ENCODE results near the gene PALLD.

Gene PALLD

DNA sequence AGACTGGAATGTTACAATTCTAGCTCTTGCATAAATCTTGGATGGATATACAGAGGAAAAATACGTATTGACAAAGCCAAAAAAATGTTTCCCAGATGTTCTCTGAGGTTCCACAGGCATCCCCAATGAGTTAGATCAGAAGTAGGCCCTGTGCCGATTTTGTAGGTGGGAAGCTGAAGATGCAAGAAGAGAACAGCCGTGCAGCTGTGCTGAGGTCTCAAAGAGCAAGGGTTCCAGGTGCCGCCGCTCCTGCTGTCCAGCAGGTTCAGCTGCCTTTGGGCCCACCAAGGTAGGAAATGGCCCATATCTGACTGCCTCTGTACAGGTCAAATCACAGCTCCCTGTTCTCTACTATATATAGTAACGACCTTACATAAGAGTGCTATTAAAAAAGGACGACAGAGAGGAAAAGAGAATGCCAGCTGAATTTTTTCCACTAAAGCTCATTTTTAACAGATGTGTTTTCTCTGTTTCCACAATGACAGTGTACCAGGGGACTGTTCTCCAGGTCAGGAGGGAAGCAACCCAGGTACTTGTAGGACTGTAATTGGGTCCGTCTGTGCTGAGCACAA is 357.6 kb downstream of the PALLD start:
- Histone ChIP-seq H3K27ac (no peak overlapping the region), H3K9me3 (ENCODE audit: low read depth, low read length) (no peaks in the 10 kb centered on the region), H3K4me3 (no peak overlapping the region), H3K9ac (ENCODE audit: insufficient read length) (no peak overlapping the region), H3K36me3 (ENCODE audit: insufficient read depth, low read length) (no peaks in the 10 kb centered on the region)
- TF ChIP-seq POLR2AphosphoS5 (IDR thresholded peaks at IDR 0.05; ENCODE audit: borderline replicate concordance, low read depth, low read length) = no peak
- TF ChIP-seq FOXP2 (optimal IDR thresholded peaks at IDR 0.05; ENCODE audit: control extremely low read depth, extremely low read length, insufficient read depth) = no peak
- TF ChIP-seq EZH2 (IDR thresholded peaks at IDR 0.05) = no peak
- no peak for DNase-seq (ENCODE audit: low read depth, low spot score)

DNA sequence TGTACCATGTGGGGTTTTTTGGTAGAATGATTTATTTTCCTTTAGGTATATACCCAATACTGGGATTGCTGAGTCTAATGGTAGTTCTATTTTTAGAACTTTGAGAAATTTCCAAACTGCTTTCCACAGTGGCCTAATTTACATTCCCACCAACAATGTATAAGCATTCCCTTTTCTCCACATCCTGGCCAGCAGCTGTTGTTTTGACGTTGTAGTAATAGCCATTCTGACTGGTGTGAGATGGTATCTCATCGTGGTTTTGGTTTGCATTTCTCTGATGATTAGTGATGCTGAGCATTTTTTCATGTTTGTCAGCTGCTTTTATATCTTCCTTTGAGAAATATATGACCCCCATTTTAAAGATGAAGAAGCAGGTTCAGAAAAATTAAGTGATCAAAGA is 359.5 kb downstream of the PALLD start:
- H3K36me3 ChIP-seq (ENCODE audit: insufficient read depth, low read length) = no peaks in the 10 kb centered on the region

DNA sequence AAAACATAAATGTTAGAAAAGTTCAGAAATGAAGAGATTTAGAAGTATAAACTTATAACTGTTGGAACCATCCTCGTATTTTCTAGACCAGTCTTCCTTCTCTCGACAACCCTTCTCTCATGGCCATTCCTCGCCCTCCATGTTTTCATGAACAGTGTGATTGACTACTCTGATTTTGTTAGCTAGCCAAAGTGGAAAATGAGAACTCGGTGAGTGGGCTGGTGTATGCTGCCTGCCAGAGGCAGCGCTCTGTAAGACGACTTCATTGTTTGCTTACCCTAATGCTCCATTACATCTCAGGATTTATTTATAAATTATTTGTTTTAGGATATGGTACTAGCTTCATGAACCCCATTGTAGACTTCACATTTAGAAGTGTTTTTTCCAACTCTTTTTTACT is 360.2 kb downstream of the PALLD start:
- H3K4me3 ChIP-seq = no peak overlapping the region
- H3K27ac ChIP-seq = no peak overlapping the region
- TF ChIP-seq FOXP2 (optimal IDR thresholded peaks at IDR 0.05; ENCODE audit: control extremely low read depth, extremely low read length, insufficient read depth) = no peak
- TF ChIP-seq POLR2AphosphoS5 (IDR thresholded peaks at IDR 0.05; ENCODE audit: borderline replicate concordance, low read depth, low read length) = no peak
- TF ChIP-seq EZH2 (IDR thresholded peaks at IDR 0.05) = no peak
- H3K9me3 ChIP-seq (ENCODE audit: low read depth, low read length) = no peaks in the 10 kb centered on the region
- no peaks in the 10 kb centered on the region for H3K36me3 ChIP-seq (ENCODE audit: insufficient read depth, low read length)
- no peak for DNase-seq (ENCODE audit: low read depth, low spot score)
- no peak overlapping the region for H3K9ac ChIP-seq (ENCODE audit: insufficient read length)

More for the DNA sequence above, 359.5 kb downstream of the PALLD start:
- Histone ChIP-seq H3K4me3 (no peak overlapping the region), H3K9me3 (ENCODE audit: low read depth, low read length) (no peaks in the 10 kb centered on the region), H3K9ac (ENCODE audit: insufficient read length) (no peak overlapping the region), H3K27ac (no peak overlapping the region)
- no peak for DNase-seq (ENCODE audit: low read depth, low spot score)
- TF ChIP-seq POLR2AphosphoS5 (IDR thresholded peaks at IDR 0.05; ENCODE audit: borderline replicate concordance, low read depth, low read length) (no peak), FOXP2 (optimal IDR thresholded peaks at IDR 0.05; ENCODE audit: control extremely low read depth, extremely low read length, insufficient read depth) (no peak), EZH2 (IDR thresholded peaks at IDR 0.05) (no peak)

DNA sequence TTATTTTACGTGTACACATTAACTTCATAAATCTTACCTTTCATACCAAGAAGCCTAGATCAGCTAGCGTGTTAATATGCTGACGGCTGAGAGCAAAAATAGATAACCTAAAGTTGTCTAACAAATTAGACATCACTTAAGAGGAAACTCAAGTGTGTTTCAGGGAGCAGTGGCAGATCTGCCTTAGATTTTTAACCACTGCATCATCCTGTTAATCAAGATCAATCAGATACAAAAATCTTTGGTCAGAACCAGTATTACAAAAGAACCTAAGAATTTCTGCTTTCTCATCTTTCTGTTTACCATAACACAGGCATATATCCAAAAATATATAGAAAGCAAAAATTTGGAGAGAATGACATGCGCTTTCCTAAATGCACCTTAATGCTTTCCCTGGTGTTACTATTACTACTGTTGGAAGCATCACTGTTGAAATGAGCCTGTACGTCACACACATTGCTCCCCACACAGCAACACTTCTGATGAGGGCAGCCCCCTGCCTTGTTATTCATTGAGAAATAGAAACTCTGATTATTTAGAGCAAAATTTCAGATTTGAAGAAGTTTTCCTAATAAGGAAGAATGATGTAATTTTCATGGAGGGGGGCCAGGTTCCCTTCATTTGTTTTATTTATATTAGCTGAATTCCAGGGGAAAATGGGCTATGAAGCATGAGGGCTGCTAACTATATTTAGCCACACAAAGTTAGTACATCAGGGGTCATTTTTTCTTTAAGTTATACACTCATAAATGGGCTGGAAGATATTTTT is 360.9 kb downstream of the PALLD start:
- no peak overlapping the region for H3K9ac ChIP-seq (ENCODE audit: insufficient read length)
- no peaks in the 10 kb centered on the region for H3K9me3 ChIP-seq (ENCODE audit: low read depth, low read length)
- TF ChIP-seq EZH2 (IDR thresholded peaks at IDR 0.05) = no peak
- no peak for TF ChIP-seq FOXP2 (optimal IDR thresholded peaks at IDR 0.05; ENCODE audit: control extremely low read depth, extremely low read length, insufficient read depth)
- no peak for TF ChIP-seq POLR2AphosphoS5 (IDR thresholded peaks at IDR 0.05; ENCODE audit: borderline replicate concordance, low read depth, low read length)
- H3K27ac ChIP-seq = no peak overlapping the region
- H3K36me3 ChIP-seq (ENCODE audit: insufficient read depth, low read length) = peaks cover 1% of the 10 kb centered on the region; the same call in 1 of the 2 replicates
- DNase-seq (ENCODE audit: low read depth, low spot score) = no peak
- H3K4me3 ChIP-seq = no peak overlapping the region

DNA sequence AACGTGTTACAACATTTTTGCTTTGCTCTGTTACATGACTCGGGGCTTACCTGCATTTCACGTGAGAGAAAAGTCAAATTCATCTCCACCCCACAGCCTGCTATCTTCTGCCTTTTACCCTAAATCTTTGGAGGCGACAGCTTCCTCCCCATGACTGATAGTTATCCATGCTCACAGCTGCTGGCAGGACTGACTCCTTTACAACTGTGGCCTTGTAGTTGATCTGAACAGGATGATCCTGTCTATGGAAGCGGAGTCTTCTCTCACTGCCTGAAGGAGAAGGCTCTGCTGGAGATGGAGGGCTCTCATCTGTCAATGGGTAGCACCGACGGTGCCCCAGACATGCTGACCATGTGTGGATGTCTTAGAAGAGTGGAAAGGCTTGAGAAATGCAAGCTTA is 362.2 kb downstream of the PALLD start:
- H3K9me3 ChIP-seq (ENCODE audit: low read depth, low read length) = no peaks in the 10 kb centered on the region
- no peak overlapping the region for H3K27ac ChIP-seq
- TF ChIP-seq EZH2 (IDR thresholded peaks at IDR 0.05) = no peak
- TF ChIP-seq FOXP2 (optimal IDR thresholded peaks at IDR 0.05; ENCODE audit: control extremely low read depth, extremely low read length, insufficient read depth) = no peak
- TF ChIP-seq POLR2AphosphoS5 (IDR thresholded peaks at IDR 0.05; ENCODE audit: borderline replicate concordance, low read depth, low read length) = no peak
- no peak overlapping the region for H3K9ac ChIP-seq (ENCODE audit: insufficient read length)
- H3K4me3 ChIP-seq = no peak overlapping the region
- peaks cover 6% of the 10 kb centered on the region; the same call in 1 of the 2 replicates for H3K36me3 ChIP-seq (ENCODE audit: insufficient read depth, low read length)
- DNase-seq (ENCODE audit: low read depth, low spot score) = no peak

DNA sequence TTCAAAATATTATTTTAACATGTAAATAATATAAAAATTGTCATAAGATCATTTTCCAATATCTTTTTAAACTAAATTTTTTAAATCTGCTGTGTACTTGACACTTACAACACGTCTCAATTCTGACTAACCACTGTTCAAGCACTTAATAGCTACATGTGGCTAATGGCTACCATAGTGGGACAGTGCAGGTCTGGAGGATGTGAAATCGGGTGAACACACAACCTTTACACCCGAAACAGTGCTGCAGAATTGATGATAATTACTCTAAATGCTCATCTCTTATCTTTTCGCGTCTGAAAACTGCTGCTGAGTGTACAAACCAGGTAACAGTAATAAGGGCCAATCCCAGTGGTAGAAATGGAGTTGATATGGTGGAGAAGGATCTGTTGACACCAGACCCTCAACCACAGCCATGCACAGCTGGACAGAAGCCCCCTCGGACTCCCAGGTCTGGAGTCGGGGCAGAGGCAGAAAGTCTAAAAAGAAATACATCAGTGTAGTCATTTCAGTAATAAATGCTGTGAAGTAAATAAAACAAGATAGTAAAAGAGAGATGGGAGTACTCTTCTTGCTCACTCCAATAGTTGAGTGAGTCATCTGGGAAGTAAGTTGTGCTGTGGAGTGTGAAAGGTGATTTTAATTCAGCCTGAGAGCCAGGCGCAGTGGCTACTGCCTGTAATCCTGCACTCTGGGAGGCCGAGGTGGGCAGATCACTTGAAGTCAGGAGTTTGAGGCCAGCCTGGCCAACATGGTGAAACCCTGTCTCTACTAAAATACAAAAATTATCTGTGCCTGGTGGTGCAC is 363.2 kb downstream of the PALLD start:
- Histone ChIP-seq H3K9ac (ENCODE audit: insufficient read length) (no peak overlapping the region), H3K4me3 (no peak overlapping the region), H3K36me3 (ENCODE audit: insufficient read depth, low read length) (peaks cover 6% of the 10 kb centered on the region; the same call in 1 of the 2 replicates), H3K27ac (no peak overlapping the region), H3K9me3 (ENCODE audit: low read depth, low read length) (no peaks in the 10 kb centered on the region)
- DNase-seq (ENCODE audit: low read depth, low spot score) = no peak
- no peak for TF ChIP-seq POLR2AphosphoS5 (IDR thresholded peaks at IDR 0.05; ENCODE audit: borderline replicate concordance, low read depth, low read length)
- TF ChIP-seq FOXP2 (optimal IDR thresholded peaks at IDR 0.05; ENCODE audit: control extremely low read depth, extremely low read length, insufficient read depth) = no peak
- TF ChIP-seq EZH2 (IDR thresholded peaks at IDR 0.05) = no peak

DNA sequence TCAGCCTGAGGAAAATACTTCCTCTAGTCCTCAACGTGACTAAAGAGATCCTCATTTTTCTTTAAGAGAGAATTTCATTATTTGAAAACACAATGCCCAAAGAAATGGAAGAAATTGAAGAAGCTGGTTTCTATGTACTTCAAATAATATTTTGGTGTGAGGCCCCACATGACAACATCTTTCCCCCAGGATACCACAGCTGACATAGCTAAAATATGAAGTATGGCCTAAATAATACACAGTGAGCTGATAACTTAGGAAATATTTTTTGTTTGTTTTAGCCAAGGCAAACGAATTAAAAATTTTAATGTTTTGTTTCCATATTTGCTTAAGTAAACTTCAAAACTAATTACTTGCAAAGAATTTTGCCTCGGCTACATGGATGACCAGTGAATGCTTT is 364.0 kb downstream of the PALLD start:
- no peak for TF ChIP-seq FOXP2 (optimal IDR thresholded peaks at IDR 0.05; ENCODE audit: control extremely low read depth, extremely low read length, insufficient read depth)
- Histone ChIP-seq H3K9ac (ENCODE audit: insufficient read length) (no peak overlapping the region), H3K36me3 (ENCODE audit: insufficient read depth, low read length) (peaks cover 6% of the 10 kb centered on the region; the same call in 1 of the 2 replicates), H3K4me3 (no peak overlapping the region), H3K27ac (no peak overlapping the region), H3K9me3 (ENCODE audit: low read depth, low read length) (no peaks in the 10 kb centered on the region)
- DNase-seq (ENCODE audit: low read depth, low spot score) = no peak

All from SK-N-MC (cell line).